HG03565 (cell line): ENCODE measurements around the gene CC2D1B.

Source experiments
- ATAC-seq: cut with Tn5 transposase; IDR thresholded peaks from one replicate; pipeline ENCODE4 v1.9.1; 2021; ENCODE audit warnings: mild to moderate bottlenecking, moderate library complexity; ENCODE audit not compliant: unreplicated experiment

CC2D1B gene

GRCh38 chr1:52306227-52307006 is 59.6 kb downstream of the CC2D1B start:
- ATAC-seq: no peak

GRCh38 chr1:52305417-52306226 is 60.4 kb downstream of the CC2D1B start:
- no peak for ATAC-seq
